Fibroblast of skin of scalp (primary cell): Measurements from ENCODE around the gene PLAU.
"Not testable (repeated sequence)": the region's sequence is repeated elsewhere in the genome, so short reads cannot be mapped to it uniquely, and the experiment has no call there.

ENCODE experiments used
- DNase-seq: peaks from one replicate; pipeline ENCODE4 v3.0.0-alpha.2; 2013

Gene PLAU

GRCh38 chr10:73876971-73877370 is 34.0 kb upstream of the PLAU start:
- no peak for DNase-seq

- DNase-seq = no peak
These were observed 33.3 kb upstream of the PLAU start for GRCh38 chr10:73877533-73878160.

- DNase-seq = no peak
These were observed 32.6 kb upstream of the PLAU start for GRCh38 chr10:73878365-73878764.

- DNase-seq = peak; percentile 86
These were observed 31.4 kb upstream of the PLAU start for GRCh38 chr10:73879296-73880173.

- no peak for DNase-seq
These were observed 29.6 kb upstream of the PLAU start for GRCh38 chr10:73881221-73881919.

GRCh38 chr10:73884017-73884416 is 26.9 kb upstream of the PLAU start:
- DNase-seq = no peak

- peak; percentile 87 for DNase-seq
These were observed 24.8 kb upstream of the PLAU start for GRCh38 chr10:73886085-73886529.

GRCh38 chr10:73886661-73887293 is 24.2 kb upstream of the PLAU start:
- DNase-seq = no peak

- DNase-seq = peak; percentile 98
These were observed 23.5 kb upstream of the PLAU start for GRCh38 chr10:73887294-73888039.

- no peak for DNase-seq
These were observed 22.4 kb upstream of the PLAU start for GRCh38 chr10:73888514-73888913.

- DNase-seq = peak; percentile 95
These were observed 21.9 kb upstream of the PLAU start for GRCh38 chr10:73889014-73889413.

- DNase-seq = peak; percentile 78
These were observed 21.5 kb upstream of the PLAU start for GRCh38 chr10:73889416-73889815.

- DNase-seq = no peak
These were observed 20.7 kb upstream of the PLAU start for GRCh38 chr10:73890261-73890660.

- not testable (repeated sequence) for DNase-seq
These were observed 20.1 kb upstream of the PLAU start for GRCh38 chr10:73890830-73891229.

GRCh38 chr10:73891540-73891939 is 19.4 kb upstream of the PLAU start:
- DNase-seq = no peak

GRCh38 chr10:73892310-73893030 is 18.5 kb upstream of the PLAU start:
- peak; percentile 85 for DNase-seq

GRCh38 chr10:73893426-73893825 is 17.5 kb upstream of the PLAU start:
- DNase-seq = peak; percentile 49

- DNase-seq = peak; percentile 58
These were observed 16.5 kb upstream of the PLAU start for GRCh38 chr10:73894245-73894971.

- DNase-seq = not testable (repeated sequence)
These were observed 15.6 kb upstream of the PLAU start for GRCh38 chr10:73895381-73895780.

- no peak for DNase-seq
These were observed 13.2 kb upstream of the PLAU start for GRCh38 chr10:73897693-73898092.
